ENCODE data around the gene CST9. TPM values are rescaled to one million over a fixed set of nuclear protein-coding genes. Genes with fewer than 3 reads are reported as not detected.

Gene CST9
- total and polyA plus RNA-seq, 2 of the 8 experiments (the other 6 are each of a cell fraction or from before 2014, with no cell fraction given): 0.05 to 0.19 TPM

- H3K4me1 ChIP-seq (replicated peaks in 1 of 4; ENCODE audit: control insufficient read depth in 3 of 4, insufficient read depth in 4 of 4, low read length in 3 of 4): peaks cover 0 to 1% (median 0%) of the 10 kb centered on the region in 4 experiments; a peak in 4 of 7 replicates
- no peak overlapping the region for H3K4ac ChIP-seq (replicated peaks; ENCODE audit: insufficient read length, low read depth, low read length)
- H2BK120ac ChIP-seq (replicated peaks; ENCODE audit: low read depth, low read length): no peak overlapping the region
- H4K5ac ChIP-seq (ENCODE audit: insufficient read length, low read depth, low read length): no peak overlapping the region
- no peak for DNase-seq (ENCODE audit: low read depth in 1 of 2, low spot score in 2 of 2)
- H3K9ac ChIP-seq (replicated peaks in 1 of 4; ENCODE audit: extremely low read depth in 1 of 4, low read depth in 3 of 4, low read length in 3 of 4): no peak overlapping the region
- no peak for FAIRE-seq
- no peak overlapping the region for H4K8ac ChIP-seq (ENCODE audit: extremely low read depth, insufficient read depth, low read length)
- H3K56ac ChIP-seq (replicated peaks; ENCODE audit: insufficient read length, low read depth, low read length): no peak overlapping the region
- no peaks in the 10 kb centered on the region for H3K36me3 ChIP-seq (ENCODE audit: control insufficient read depth in 2 of 4, insufficient read depth in 4 of 4, low read length in 3 of 4)
- H2BK5ac ChIP-seq (ENCODE audit: low read depth, low read length): no peak overlapping the region
- H2AFZ ChIP-seq (ENCODE audit: low read length): no peak overlapping the region
- no peak overlapping the region for H3K23ac ChIP-seq (ENCODE audit: insufficient read length)
- H3K27me3 ChIP-seq (replicated peaks in 1 of 4; ENCODE audit: control insufficient read depth in 3 of 4, extremely low read depth in 1 of 4, insufficient read depth in 3 of 4, low read length in 3 of 4): no peaks in the 10 kb centered on the region; a peak in 1 of 7 replicates
- no peak overlapping the region for H3K4me3 ChIP-seq (ENCODE audit: extremely low read depth in 1 of 4, insufficient read depth in 2 of 4, low read depth in 3 of 4, low read length in 4 of 4)
- H3K18ac ChIP-seq (ENCODE audit: extremely low read depth, low read length): no peak overlapping the region
- POLR2A ChIA-PET (ENCODE audit: partially characterized antibody): no interaction called here
- no peak overlapping the region for H2BK15ac ChIP-seq (ENCODE audit: low read length)
- no peaks in the 10 kb centered on the region for H3K79me1 ChIP-seq (ENCODE audit: low read depth, low read length)
- H4K91ac ChIP-seq (replicated peaks; ENCODE audit: insufficient read length, low read length): no peak overlapping the region
- H3K79me2 ChIP-seq (ENCODE audit: control insufficient read depth in 1 of 2, insufficient read depth in 2 of 2, low read length in 2 of 2): no peaks in the 10 kb centered on the region
- no peak overlapping the region for H2BK12ac ChIP-seq (ENCODE audit: low read depth, low read length)
- no peak overlapping the region for H2BK20ac ChIP-seq (ENCODE audit: low read length)
- no peak overlapping the region for H3K27ac ChIP-seq (ENCODE audit: low read depth, low read length)
- H3K4me2 ChIP-seq (ENCODE audit: insufficient read depth in 1 of 2, low read depth in 2 of 2, low read length in 2 of 2): no peak overlapping the region
- no peaks in the 10 kb centered on the region for H3K9me3 ChIP-seq (ENCODE audit: insufficient read depth in 2 of 2, low read depth in 1 of 2, low read length in 1 of 2)
- 93% methylated on average over 1 of the region's 1 CpG; no CpG with 5 or more reads in 1 of the 2 experiments for WGBS, 2 experiments (ENCODE audit: extremely low coverage in 1 of 2, insufficient coverage in 1 of 2, insufficient read length in 1 of 2, insufficient replicate concordance in 2 of 2, low coverage in 1 of 2, low lambda C conversion rate in 2 of 2, missing lambda C conversion rate in 1 of 2)
- no peaks in the 10 kb centered on the region; the same call in 1 of the 2 replicates for H3K23me2 ChIP-seq (ENCODE audit: low read depth, low read length)
- CTCF ChIA-PET (ENCODE audit: partially characterized antibody): interaction anchor here (0.9 to 1.6 kb wide), 2 partner anchors 23 to 35 kb away, joined by 3 to 4 read pairs; no protein-coding TSS in a partner anchor
- no peak overlapping the region for H2AK5ac ChIP-seq (ENCODE audit: low read depth, low read length)
- no peaks in the 10 kb centered on the region for H4K20me1 ChIP-seq (replicated peaks in 1 of 2; ENCODE audit: control insufficient read depth in 1 of 2, insufficient read depth in 2 of 2, low read length in 2 of 2)
- no peak overlapping the region for H3K14ac ChIP-seq (ENCODE audit: insufficient read length)
- TF ChIP-seq SP4 (IDR thresholded peaks at IDR 0.05; ENCODE audit: low read length) (no peak), JUND (IDR thresholded peaks at IDR 0.05; ENCODE audit: low read length) (no peak), HDAC6 (IDR thresholded peaks at IDR 0.05; ENCODE audit: low read depth, low read length) (no peak), RXRA (IDR thresholded peaks at IDR 0.05; ENCODE audit: insufficient read depth, low read depth, low read length) (no peak), MAX (IDR thresholded peaks at IDR 0.05) (no peak), RBBP5 (IDR thresholded peaks at IDR 0.05; ENCODE audit: borderline replicate concordance, low read depth, low read length) (no peak), SIRT6 (IDR thresholded peaks at IDR 0.05; ENCODE audit: low read length) (no peak), TEAD4 (IDR thresholded peaks at IDR 0.05; ENCODE audit: low read depth, low read length) (no peak), RFX5 (IDR thresholded peaks at IDR 0.05; ENCODE audit: borderline replicate concordance, low read depth, low read length) (no peak), MAFK (IDR thresholded peaks at IDR 0.05; ENCODE audit: low read depth, low read length) (no peak), CHD2 (IDR thresholded peaks at IDR 0.05; ENCODE audit: low read length) (no peak), YY1 (IDR thresholded peaks at IDR 0.05; ENCODE audit: low read depth, low read length) (no peak), POLR2A (IDR thresholded peaks at IDR 0.05; ENCODE audit: control extremely low read depth in 1 of 2, low read depth in 2 of 2, low read length in 2 of 2) (no peak), CHD1 (IDR thresholded peaks at IDR 0.05; ENCODE audit: low read depth, low read length) (no peak), BRCA1 (IDR thresholded peaks at IDR 0.05; ENCODE audit: low read depth, low read length) (no peak), BACH1 (IDR thresholded peaks at IDR 0.05; ENCODE audit: low read length) (no peak), GABPA (IDR thresholded peaks at IDR 0.05; ENCODE audit: borderline replicate concordance, insufficient read depth, low read length) (no peak)
Measured at GRCh38 chr20:23645575-23645974, 39.9 kb upstream of the CST9 start.
